Endodermal cell (in vitro differentiated cells): Measurements from ENCODE around the gene RAB27B. TPM values are rescaled to one million over a fixed set of nuclear protein-coding genes. Genes with fewer than 3 reads are reported as not detected.

Experiments
- DNase-seq: peaks from one replicate; pipeline ENCODE4 v3.0.0-alpha.2; 2017
- H3K27ac ChIP-seq: 2 replicates; pipeline ENCODE4 v1.5.1; 2013; ENCODE audit warnings: mild to moderate bottlenecking, low read depth, low read length, moderate library complexity
- H3K27me3 ChIP-seq: 2 replicates; pipeline ENCODE4 v1.6.1; 2013; ENCODE audit warnings: mild to moderate bottlenecking, low read length, moderate library complexity; ENCODE audit not compliant: insufficient read depth, control insufficient read depth, poor library complexity, severe bottlenecking
- H3K36me3 ChIP-seq: 2 replicates; pipeline ENCODE4 v1.7.0; 2013; ENCODE audit warnings: mild to moderate bottlenecking, low read length, moderate library complexity; ENCODE audit not compliant: control insufficient read depth, insufficient read depth
- H3K4me1 ChIP-seq: one replicate; pipeline ENCODE4 v1.7.0; 2013; ENCODE audit warnings: low read length; ENCODE audit not compliant: control insufficient read depth, insufficient read depth
- H3K4me3 ChIP-seq: 2 replicates; pipeline ENCODE4 v1.5.1; 2013; ENCODE audit warnings: mild to moderate bottlenecking, low read length, moderate library complexity
- H3K9ac ChIP-seq: 2 replicates; pipeline ENCODE4 v1.6.1; 2013; ENCODE audit warnings: mild to moderate bottlenecking, low read length, moderate library complexity; ENCODE audit not compliant: poor library complexity, severe bottlenecking; ENCODE audit errors: extremely low read depth
- H3K9me3 ChIP-seq: 2 replicates; pipeline ENCODE4 v1.6.1; 2013; ENCODE audit warnings: mild to moderate bottlenecking, low read length, moderate library complexity; ENCODE audit not compliant: control insufficient read depth
- H3K27ac Mint-ChIP-seq: 2 replicates; pipeline ENCODE4 v1.8.0; 2020; ENCODE audit warnings: mixed read lengths
- H3K27me3 Mint-ChIP-seq: 2 replicates; pipeline ENCODE4 v1.8.0; 2021; ENCODE audit warnings: mild to moderate bottlenecking, mixed read lengths; ENCODE audit not compliant: insufficient read depth
- H3K36me3 Mint-ChIP-seq: 2 replicates; pipeline ENCODE4 v1.8.0; 2020; ENCODE audit warnings: low read depth, mixed read lengths
- H3K4me1 Mint-ChIP-seq: 2 replicates; pipeline ENCODE4 v1.8.0; 2020; ENCODE audit warnings: mixed read lengths
- H3K4me3 Mint-ChIP-seq: 2 replicates; pipeline ENCODE4 v1.8.0; 2020; ENCODE audit warnings: mild to moderate bottlenecking, moderate library complexity, mixed read lengths
- H3K9me3 Mint-ChIP-seq: 2 replicates; pipeline ENCODE4 v1.8.0; 2020; ENCODE audit warnings: mild to moderate bottlenecking, mixed read lengths
- WGBS, 2 experiments: methylation state at CpG; one replicate each; pipeline versions ENCODE4 v1.1.5 to v1.1.7; 2013; ENCODE audit warnings: missing lambda C conversion rate in 2 of 2, mixed read lengths in 1 of 2; ENCODE audit not compliant: insufficient coverage in 1 of 2, insufficient read length in 1 of 2; 5-methylcytosine and 5-hydroxymethylcytosine counted together
- total RNA-seq, 2 donors: library from RNA; stranded (reverse); fragmentation: NEBNext Ultra II Directional in 1 of 2; extraction: Animal tissue kit (Norgen Biotek cat#: 25700) in 1 of 2; gene quantifications; 2 replicates in 1 of 2; 3 replicates in 1 of 2; pipeline ENCODE4 v1.2.1, GENCODE V29; 2021
- TF ChIP-seq, protein P1 (sequence below): fragments of 200-600 bp; sonication (generic); conservative IDR thresholded peaks from 2 replicates; pipeline ENCODE4 v1.5.0; 2021; ENCODE audit warnings: antibody characterized with exemption, mild to moderate bottlenecking

The RAB27B gene
- total RNA-seq, 2 donors from 2014 or later: 0.40 to 0.99 TPM

DNA sequence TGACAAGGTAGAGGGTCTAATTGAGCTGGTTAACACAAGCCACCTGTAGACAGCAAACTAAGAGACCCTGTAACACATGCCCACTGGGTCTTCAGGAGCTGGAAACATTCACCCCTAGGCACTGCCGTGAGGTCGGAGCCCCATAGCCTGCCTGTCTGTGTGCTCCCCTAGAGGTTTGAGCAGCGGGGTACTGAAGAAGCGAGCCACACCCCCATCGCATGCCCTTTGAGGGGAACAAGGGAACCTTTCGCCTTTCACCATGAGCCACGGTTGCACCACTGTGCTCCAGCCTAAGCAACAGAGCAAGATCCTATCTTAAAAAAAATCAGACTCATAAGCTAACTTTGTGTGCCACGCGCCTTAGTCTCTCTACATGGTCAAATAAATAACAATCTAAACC lies 36.2 kb upstream of the RAB27B start:
- Histone ChIP-seq H3K9me3 (no peaks in the 10 kb centered on the region), H3K4me3 (no peak overlapping the region), H3K9ac (no peak overlapping the region), H3K36me3 (no peaks in the 10 kb centered on the region), H3K4me1 (no peaks in the 10 kb centered on the region), H3K27ac (no peak overlapping the region), H3K27me3 (no peaks in the 10 kb centered on the region)
- WGBS, 2 experiments: 93 to 100% methylated on average over 5 to 9 of the region's 9 CpGs
- Mint-ChIP-seq H3K9me3 (no peaks in the 10 kb centered on the region), H3K4me1 (no peaks in the 10 kb centered on the region), H3K4me3 (no peak overlapping the region), H3K36me3 (no peaks in the 10 kb centered on the region), H3K27me3 (no peaks in the 10 kb centered on the region), H3K27ac (no peak overlapping the region)
- DNase-seq: no peak
- TF ChIP-seq, protein P1, sequence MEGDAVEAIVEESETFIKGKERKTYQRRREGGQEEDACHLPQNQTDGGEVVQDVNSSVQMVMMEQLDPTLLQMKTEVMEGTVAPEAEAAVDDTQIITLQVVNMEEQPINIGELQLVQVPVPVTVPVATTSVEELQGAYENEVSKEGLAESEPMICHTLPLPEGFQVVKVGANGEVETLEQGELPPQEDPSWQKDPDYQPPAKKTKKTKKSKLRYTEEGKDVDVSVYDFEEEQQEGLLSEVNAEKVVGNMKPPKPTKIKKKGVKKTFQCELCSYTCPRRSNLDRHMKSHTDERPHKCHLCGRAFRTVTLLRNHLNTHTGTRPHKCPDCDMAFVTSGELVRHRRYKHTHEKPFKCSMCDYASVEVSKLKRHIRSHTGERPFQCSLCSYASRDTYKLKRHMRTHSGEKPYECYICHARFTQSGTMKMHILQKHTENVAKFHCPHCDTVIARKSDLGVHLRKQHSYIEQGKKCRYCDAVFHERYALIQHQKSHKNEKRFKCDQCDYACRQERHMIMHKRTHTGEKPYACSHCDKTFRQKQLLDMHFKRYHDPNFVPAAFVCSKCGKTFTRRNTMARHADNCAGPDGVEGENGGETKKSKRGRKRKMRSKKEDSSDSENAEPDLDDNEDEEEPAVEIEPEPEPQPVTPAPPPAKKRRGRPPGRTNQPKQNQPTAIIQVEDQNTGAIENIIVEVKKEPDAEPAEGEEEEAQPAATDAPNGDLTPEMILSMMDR: no peak

- no peak for DNase-seq
- H3K9me3 ChIP-seq: no peaks in the 10 kb centered on the region
- no peaks in the 10 kb centered on the region for H3K4me1 ChIP-seq
- H3K9me3 Mint-ChIP-seq: no peaks in the 10 kb centered on the region
- no peak overlapping the region for H3K9ac ChIP-seq
- no peaks in the 10 kb centered on the region for H3K36me3 ChIP-seq
- 100% methylated on average over 1 of the region's 1 CpG; no CpG with 5 or more reads in 1 of the 2 experiments for WGBS, 2 experiments
- no peak overlapping the region for H3K4me3 Mint-ChIP-seq
- H3K27ac ChIP-seq: no peak overlapping the region
- H3K27me3 Mint-ChIP-seq: no peaks in the 10 kb centered on the region
- TF ChIP-seq, protein P1: no peak
- H3K4me3 ChIP-seq: no peak overlapping the region
- no peak overlapping the region for H3K27ac Mint-ChIP-seq
- H3K27me3 ChIP-seq: no peaks in the 10 kb centered on the region
- H3K36me3 Mint-ChIP-seq: no peaks in the 10 kb centered on the region
- H3K4me1 Mint-ChIP-seq: no peaks in the 10 kb centered on the region
These were observed 33.5 kb upstream of the RAB27B start for GRCh38 chr18:54794823-54795222.

- H3K4me3 Mint-ChIP-seq: no peak overlapping the region
- WGBS, 2 experiments: 90 to 94% methylated on average over 2 to 3 of the region's 3 CpGs
- H3K4me1 Mint-ChIP-seq: no peaks in the 10 kb centered on the region
These were observed 30.1 kb upstream of the RAB27B start for GRCh38 chr18:54798186-54798585.

More at GRCh38 chr18:54798186-54798585, 30.1 kb upstream of the RAB27B start:
- Histone ChIP-seq H3K36me3 (no peaks in the 10 kb centered on the region), H3K9me3 (no peaks in the 10 kb centered on the region), H3K27ac (no peak overlapping the region), H3K27me3 (no peaks in the 10 kb centered on the region), H3K4me1 (no peaks in the 10 kb centered on the region), H3K9ac (no peak overlapping the region), H3K4me3 (no peak overlapping the region)
- Mint-ChIP-seq H3K27me3 (no peaks in the 10 kb centered on the region), H3K9me3 (no peaks in the 10 kb centered on the region), H3K27ac (no peak overlapping the region), H3K36me3 (no peaks in the 10 kb centered on the region)
- DNase-seq: no peak
- TF ChIP-seq, protein P1: no peak
